ENCODE results near the gene RAD18.

DNA sequence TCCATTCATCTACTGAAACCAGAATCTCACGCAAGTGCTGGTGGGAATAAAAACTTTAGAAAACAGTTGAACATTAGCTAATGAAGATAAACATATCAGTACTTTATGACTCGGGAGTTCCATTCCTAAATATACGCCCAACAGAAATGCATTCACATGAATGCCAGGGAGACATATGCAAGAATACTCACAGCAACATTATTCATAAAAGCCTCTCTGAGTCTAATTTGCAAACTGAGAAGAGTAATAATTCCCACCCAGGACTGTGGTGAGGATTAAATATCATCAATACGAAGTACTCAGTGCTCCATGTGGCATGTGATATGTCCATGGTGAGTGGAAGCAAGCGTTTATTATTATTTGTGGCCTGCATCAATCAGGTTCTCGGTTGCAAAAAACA lies 128.3 kb downstream of the RAD18 start:
- TF ChIP-seq EZH2 (optimal IDR thresholded peaks at IDR 0.05; ENCODE audit: low read depth, low read length) = no peak
- TF ChIP-seq, protein P1, sequence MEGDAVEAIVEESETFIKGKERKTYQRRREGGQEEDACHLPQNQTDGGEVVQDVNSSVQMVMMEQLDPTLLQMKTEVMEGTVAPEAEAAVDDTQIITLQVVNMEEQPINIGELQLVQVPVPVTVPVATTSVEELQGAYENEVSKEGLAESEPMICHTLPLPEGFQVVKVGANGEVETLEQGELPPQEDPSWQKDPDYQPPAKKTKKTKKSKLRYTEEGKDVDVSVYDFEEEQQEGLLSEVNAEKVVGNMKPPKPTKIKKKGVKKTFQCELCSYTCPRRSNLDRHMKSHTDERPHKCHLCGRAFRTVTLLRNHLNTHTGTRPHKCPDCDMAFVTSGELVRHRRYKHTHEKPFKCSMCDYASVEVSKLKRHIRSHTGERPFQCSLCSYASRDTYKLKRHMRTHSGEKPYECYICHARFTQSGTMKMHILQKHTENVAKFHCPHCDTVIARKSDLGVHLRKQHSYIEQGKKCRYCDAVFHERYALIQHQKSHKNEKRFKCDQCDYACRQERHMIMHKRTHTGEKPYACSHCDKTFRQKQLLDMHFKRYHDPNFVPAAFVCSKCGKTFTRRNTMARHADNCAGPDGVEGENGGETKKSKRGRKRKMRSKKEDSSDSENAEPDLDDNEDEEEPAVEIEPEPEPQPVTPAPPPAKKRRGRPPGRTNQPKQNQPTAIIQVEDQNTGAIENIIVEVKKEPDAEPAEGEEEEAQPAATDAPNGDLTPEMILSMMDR (IDR thresholded peaks at IDR 0.05; ENCODE audit: low read length) = no peak
- no peak for TF ChIP-seq EZH2phosphoT487 (IDR thresholded peaks at IDR 0.05; ENCODE audit: low read length)
